HepG2 (cell line): ENCODE results near the gene HS6ST1. TPM values are rescaled to one million over a fixed set of nuclear protein-coding genes. Genes with fewer than 3 reads are reported as not detected.

Experiments used
- ATAC-seq: fragments of 200-7000 bp; cut with Tn5 transposase; 3 replicates; pipeline ENCODE4 v1.9.1; 2020; ENCODE audit warnings: mild to moderate bottlenecking, moderate library complexity
- BruUV-seq: library from RNA; stranded (reverse); fragments of 400-500 nt; replicated peaks from 2 replicates; lab custom pipeline; 2021; lab: Mats Ljungman, UMichigan
- CTCF ChIA-PET: fragments of 300-600 bp; formaldehyde crosslinking; extraction: SDS; loops from one replicate; lab custom pipeline; 2021; ENCODE audit warnings: low total read pairs, inconsistent platforms, low intra/inter-chr PET ratio; lab: Yijun Ruan, JAX
- POLR2A ChIA-PET: fragments of 350-600 bp; sonication (Branson Sonifier 250); formaldehyde crosslinking; loops from one replicate; lab custom pipeline; 2020; ENCODE audit warnings: antibody characterized with exemption, inconsistent platforms; lab: Yijun Ruan, JAX
- DNase-seq: peaks from one replicate; pipeline ENCODE4 v3.0.0-alpha.2; 2015; ENCODE audit warnings: low spot score
- FAIRE-seq: peaks from 3 replicates; lab custom pipeline; 2011; peaks lifted over from hg19 to GRCh38; lab: Jason Lieb, UNC
- H2AFZ ChIP-seq: one replicate; pipeline ENCODE4 v1.6.1; 2011; ENCODE audit warnings: low read length, inconsistent platforms
- H3K27ac ChIP-seq: fragments of 300-600 bp; 3 replicates; pipeline ENCODE4 v1.8.0; 2011; ENCODE audit warnings: mixed run types, mild to moderate bottlenecking, mixed read lengths, low read length, inconsistent platforms; ENCODE audit not compliant: insufficient read depth; ENCODE audit errors: extremely low read length
- H3K27me3 ChIP-seq, 2 experiments: fragments of 200-600 bp in 1 of 2; 2 replicates in 1 of 2; 3 replicates in 1 of 2; pipeline versions ENCODE4 v1.6.0 to v1.8.0; 2011; ENCODE audit warnings: low read length in 2 of 2, mild to moderate bottlenecking in 2 of 2, moderate library complexity in 2 of 2, inconsistent platforms in 1 of 2; ENCODE audit not compliant: insufficient read depth in 2 of 2, control insufficient read depth in 1 of 2
- H3K36me3 ChIP-seq, 2 experiments: fragments of 200-600 bp in 1 of 2; replicated peaks in 1 of 2; 2 replicates in 1 of 2; 3 replicates in 1 of 2; pipeline versions ENCODE4 v1.5.1 to v1.8.0; 2011; ENCODE audit warnings: low read length in 2 of 2, inconsistent platforms in 1 of 2; ENCODE audit not compliant: insufficient read depth in 2 of 2, control insufficient read depth in 1 of 2
- H3K4me1 ChIP-seq: 2 replicates; pipeline ENCODE4 v1.5.1; 2012; ENCODE audit warnings: low read length, inconsistent platforms; ENCODE audit not compliant: insufficient read depth
- H3K4me2 ChIP-seq: 2 replicates; pipeline ENCODE4 v1.6.0; 2011; ENCODE audit warnings: low read depth, low read length, inconsistent platforms
- H3K4me3 ChIP-seq, 3 experiments: fragments of 200-600 bp in 1 of 3; sonication (generic), shearing (Covaris generic) in 1 of 3; replicated peaks in 1 of 3; 2 replicates each; pipeline ENCODE4 v1.5.1; 2011 to 2016; ENCODE audit warnings: low read length in 3 of 3, inconsistent platforms in 2 of 3, low read depth in 2 of 3, mild to moderate bottlenecking in 2 of 3, control low read depth in 1 of 3, mixed read lengths in 1 of 3; ENCODE audit not compliant: insufficient read depth in 1 of 3
- H3K79me2 ChIP-seq: one replicate; pipeline ENCODE4 v1.6.1; 2011; ENCODE audit warnings: low read length, inconsistent platforms; ENCODE audit not compliant: insufficient read depth
- H3K9ac ChIP-seq: 2 replicates; pipeline ENCODE4 v1.6.0; 2011; ENCODE audit warnings: mild to moderate bottlenecking, low read depth, low read length, inconsistent platforms; ENCODE audit not compliant: insufficient read depth
- H3K9me3 ChIP-seq: 2 replicates; pipeline ENCODE4 v1.5.1; 2012; ENCODE audit warnings: mild to moderate bottlenecking, low read length
- H4K20me1 ChIP-seq: 2 replicates; pipeline ENCODE4 v1.6.0; 2011; ENCODE audit warnings: inconsistent platforms, mild to moderate bottlenecking, low read length, moderate library complexity; ENCODE audit not compliant: insufficient read depth
- DR1 ChIP-seq: sonication (generic); formaldehyde crosslinking; IDR thresholded peaks from 2 replicates; pipeline ENCODE4 v1.8.0; 2021; ENCODE audit warnings: mild to moderate bottlenecking, missing genetic modification reagents, inconsistent platforms
- MIER3 ChIP-seq: IDR thresholded peaks from 2 replicates; pipeline ENCODE4 v1.6.1; 2016; ENCODE audit warnings: missing compliant biosample characterization, borderline replicate concordance
- SPEN ChIP-seq: sonication (generic); formaldehyde crosslinking; IDR thresholded peaks from 2 replicates; pipeline ENCODE4 v1.5.1; 2020; ENCODE audit warnings: low read depth, mild to moderate bottlenecking, missing genetic modification reagents
- ZBTB20 ChIP-seq: sonication (generic); formaldehyde crosslinking; IDR thresholded peaks from 2 replicates; pipeline ENCODE4 v1.8.1; 2023; ENCODE audit warnings: missing genetic modification reagents, low read depth, mild to moderate bottlenecking, borderline replicate concordance
- ZFP82 ChIP-seq: sonication (generic); formaldehyde crosslinking; IDR thresholded peaks from 2 replicates; pipeline ENCODE4 v1.5.1; 2020; ENCODE audit warnings: mild to moderate bottlenecking, missing genetic modification reagents, borderline replicate concordance
- ZFP90 ChIP-seq: sonication (generic); formaldehyde crosslinking; IDR thresholded peaks from 2 replicates; pipeline ENCODE4 v1.8.0; 2022; ENCODE audit warnings: missing genetic modification reagents, mild to moderate bottlenecking, inconsistent platforms, borderline replicate concordance
- ZNF180 ChIP-seq: sonication (generic); formaldehyde crosslinking; IDR thresholded peaks from 2 replicates; pipeline ENCODE4 v1.4.0; 2020; ENCODE audit warnings: low read depth, missing genetic modification reagents, borderline replicate concordance
- ZNF34 ChIP-seq: sonication (generic); formaldehyde crosslinking; IDR thresholded peaks from 2 replicates; pipeline ENCODE4 v1.4.0; 2020; ENCODE audit warnings: mild to moderate bottlenecking, missing genetic modification reagents, borderline replicate concordance
- ZNF543 ChIP-seq: sonication (generic); formaldehyde crosslinking; IDR thresholded peaks from 2 replicates; pipeline ENCODE4 v1.4.0; 2020; ENCODE audit warnings: mild to moderate bottlenecking, missing genetic modification reagents
- ZNF615 ChIP-seq: sonication (generic); formaldehyde crosslinking; IDR thresholded peaks from 2 replicates; pipeline ENCODE4 v1.5.0; 2020; ENCODE audit warnings: mild to moderate bottlenecking, missing genetic modification reagents, borderline replicate concordance
- ZNF768 ChIP-seq: sonication (generic); formaldehyde crosslinking; IDR thresholded peaks from 2 replicates; pipeline ENCODE4 v1.4.0; 2020; ENCODE audit warnings: missing genetic modification reagents
- ZNF777 ChIP-seq: sonication (generic); formaldehyde crosslinking; IDR thresholded peaks from 2 replicates; pipeline ENCODE4 v1.4.0; 2020; ENCODE audit warnings: missing genetic modification reagents
- WGBS: methylation state at CpG from one replicate; pipeline ENCODE4 v1.1.6; 2017; ENCODE audit warnings: low lambda C conversion rate; 5-methylcytosine and 5-hydroxymethylcytosine counted together
- in situ Hi-C: cut with HindIII; loops from 2 replicates; pipeline ENCODE4 v1.10.0; 2017; ENCODE audit warnings: low pct_unique_long_range_greater_than_20kb; ENCODE audit not compliant: extremely low pct_ligation_motif_present
- intact Hi-C: fragments of 100-400 bp; cut with micrococcal nuclease; formaldehyde crosslinking; loops from one replicate; pipeline ENCODE4 v1.10.0; 2022; ENCODE audit not compliant: unreplicated experiment
- polyA plus RNA-seq, 8 experiments: library from polyadenylated mRNA; depleted of rRNA in 3 of 8; stranded (reverse) in 7 of 8; unstranded in 1 of 8; fragments of >200 nt; fragmentation: Illumina TruSeq in 4 of 8; extraction: Trizol in 4 of 8; gene quantifications; 2 replicates each; pipeline versions ENCODE4 v1.2.1 to v1.2.3, GENCODE V29; 2011 to 2016; ENCODE audit warnings: low read depth in 4 of 8, missing spikeins in 1 of 8, mixed read lengths in 1 of 8; ENCODE audit not compliant: insufficient read depth in 1 of 8
- total RNA-seq, 5 experiments: library from RNA; depleted of rRNA; stranded (reverse); fragments of >200 nt; fragmentation: Illumina TruSeq; extraction: Trizol; gene quantifications; 2 replicates each; pipeline ENCODE4 v1.2.3, GENCODE V29; 2016; ENCODE audit warnings: low read depth in 1 of 5
- TF ChIP-seq, protein P1 (sequence below): sonication (generic); formaldehyde crosslinking; IDR thresholded peaks from 2 replicates; pipeline ENCODE4 v1.4.0; 2020; ENCODE audit warnings: missing genetic modification reagents, borderline replicate concordance
- TF ChIP-seq, protein P2 (sequence below): sonication (generic); formaldehyde crosslinking; IDR thresholded peaks from 2 replicates; pipeline ENCODE4 v1.5.0; 2020; ENCODE audit warnings: mild to moderate bottlenecking, missing genetic modification reagents
- TF ChIP-seq, protein P3 (sequence below): IDR thresholded peaks from 2 replicates; pipeline ENCODE4 v1.6.1; 2016; ENCODE audit warnings: mild to moderate bottlenecking, missing biosample characterization, missing genetic modification reagents
- TF ChIP-seq, protein P4 (sequence below): sonication (generic); IDR thresholded peaks from 2 replicates; pipeline ENCODE4 v1.6.1; 2016; ENCODE audit warnings: low read depth, borderline replicate concordance

Gene HS6ST1
- total and polyA plus RNA-seq, 2 of the 13 experiments (the other 11 are each of a cell fraction or from before 2014, with no cell fraction given) = 34.5 to 84.6 TPM

DNA sequence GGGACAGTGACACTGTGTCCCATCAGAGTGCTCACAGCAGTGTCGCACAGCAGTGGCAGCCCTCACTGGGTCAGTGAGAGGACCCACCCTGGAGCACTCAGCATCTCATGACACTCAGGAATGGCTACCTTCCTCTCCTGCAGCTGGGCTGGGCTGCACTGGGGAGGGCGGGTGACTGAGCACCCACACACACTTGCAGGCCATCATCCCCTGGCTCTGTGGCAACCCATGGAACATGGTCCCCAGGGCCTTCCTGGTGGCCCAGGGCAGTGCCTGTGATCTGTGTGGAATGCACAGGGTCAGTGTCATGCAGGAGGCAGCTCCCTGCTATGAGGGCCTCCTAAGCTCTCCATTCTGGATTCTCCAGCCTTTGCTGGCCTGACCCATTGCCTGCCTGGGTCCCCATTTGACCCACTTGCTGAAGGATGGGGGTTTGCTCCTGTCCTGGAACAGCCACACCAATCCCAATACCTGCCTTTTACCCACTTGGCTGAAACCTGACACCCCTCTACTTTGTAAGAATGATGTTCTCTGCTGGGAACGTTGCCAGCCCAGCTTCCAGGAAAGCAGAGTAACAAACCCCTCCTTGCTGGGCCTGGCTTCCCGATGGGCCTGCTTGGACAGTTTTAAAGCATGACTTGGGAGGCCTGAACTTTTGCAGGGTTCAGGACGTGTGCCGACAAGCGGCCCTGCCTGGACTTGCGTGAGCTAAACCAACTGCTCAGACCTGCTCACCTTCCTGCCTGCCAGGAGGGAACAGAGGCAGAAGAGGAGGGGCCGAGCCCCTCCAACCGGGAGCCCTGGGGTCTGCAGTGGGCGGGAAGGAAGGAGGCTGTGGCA lies 13.7 kb downstream of the HS6ST1 start (continued):
- TF ChIP-seq, protein P1, sequence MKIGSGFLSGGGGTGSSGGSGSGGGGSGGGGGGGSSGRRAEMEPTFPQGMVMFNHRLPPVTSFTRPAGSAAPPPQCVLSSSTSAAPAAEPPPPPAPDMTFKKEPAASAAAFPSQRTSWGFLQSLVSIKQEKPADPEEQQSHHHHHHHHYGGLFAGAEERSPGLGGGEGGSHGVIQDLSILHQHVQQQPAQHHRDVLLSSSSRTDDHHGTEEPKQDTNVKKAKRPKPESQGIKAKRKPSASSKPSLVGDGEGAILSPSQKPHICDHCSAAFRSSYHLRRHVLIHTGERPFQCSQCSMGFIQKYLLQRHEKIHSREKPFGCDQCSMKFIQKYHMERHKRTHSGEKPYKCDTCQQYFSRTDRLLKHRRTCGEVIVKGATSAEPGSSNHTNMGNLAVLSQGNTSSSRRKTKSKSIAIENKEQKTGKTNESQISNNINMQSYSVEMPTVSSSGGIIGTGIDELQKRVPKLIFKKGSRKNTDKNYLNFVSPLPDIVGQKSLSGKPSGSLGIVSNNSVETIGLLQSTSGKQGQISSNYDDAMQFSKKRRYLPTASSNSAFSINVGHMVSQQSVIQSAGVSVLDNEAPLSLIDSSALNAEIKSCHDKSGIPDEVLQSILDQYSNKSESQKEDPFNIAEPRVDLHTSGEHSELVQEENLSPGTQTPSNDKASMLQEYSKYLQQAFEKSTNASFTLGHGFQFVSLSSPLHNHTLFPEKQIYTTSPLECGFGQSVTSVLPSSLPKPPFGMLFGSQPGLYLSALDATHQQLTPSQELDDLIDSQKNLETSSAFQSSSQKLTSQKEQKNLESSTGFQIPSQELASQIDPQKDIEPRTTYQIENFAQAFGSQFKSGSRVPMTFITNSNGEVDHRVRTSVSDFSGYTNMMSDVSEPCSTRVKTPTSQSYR (CRISPR knock-in tag) = no peak
- no peak for TF ChIP-seq ZNF180
- TF ChIP-seq, all 625 proteins: peak for 84

DNA sequence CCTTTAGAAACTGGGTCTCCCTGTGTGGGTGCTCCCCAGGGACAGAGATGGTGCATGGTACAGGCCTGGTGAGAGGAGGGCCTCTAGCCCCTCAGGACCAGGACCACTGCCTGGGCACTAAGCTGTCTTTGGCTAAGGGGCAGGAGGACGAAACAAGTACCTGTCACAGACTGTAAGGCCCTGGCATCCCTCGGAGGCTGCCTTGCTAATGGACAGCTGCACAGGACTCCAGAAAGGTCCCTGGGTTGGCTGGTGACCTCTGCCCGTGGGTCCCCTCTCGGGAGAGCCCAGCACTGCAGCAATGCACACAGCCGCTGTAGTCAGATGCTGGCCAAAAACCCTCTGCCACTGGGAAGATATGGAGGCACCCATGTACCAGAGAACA lies 14.3 kb downstream of the HS6ST1 start:
- DNase-seq (no peak), ATAC-seq (no peak), FAIRE-seq (no peak)
- H3K36me3 ChIP-seq = peaks cover 51 to 84% of the 10 kb centered on the region in 2 experiments
- no TSS peak for BruUV-seq
- CTCF ChIA-PET = no interaction called here
- intact Hi-C loops = no loop called here
- no peak overlapping the region for H3K27ac ChIP-seq
- H3K9ac ChIP-seq = no peak overlapping the region
- no peaks in the 10 kb centered on the region for H3K9me3 ChIP-seq
- 81% methylated on average over 5 of the region's 5 CpGs for WGBS
- no peaks in the 10 kb centered on the region for H3K27me3 ChIP-seq
- in situ Hi-C loops = no loop called here
- POLR2A ChIA-PET = no interaction called here
- no peak overlapping the region for H3K4me2 ChIP-seq
- peaks cover 96% of the 10 kb centered on the region for H4K20me1 ChIP-seq
- peaks cover 100% of the 10 kb centered on the region for H3K79me2 ChIP-seq
- H3K4me3 ChIP-seq = no peak overlapping the region
- no peak overlapping the region for H2AFZ ChIP-seq
- peaks cover 64% of the 10 kb centered on the region for H3K4me1 ChIP-seq
- peak; percentile 19; the same call in 1 of the 2 replicates for TF ChIP-seq ZNF768
- no peak for TF ChIP-seq MIER3 (CRISPR knock-in tag)
- no peak for TF ChIP-seq ZFP90 (CRISPR knock-in tag)
- TF ChIP-seq SPEN (CRISPR knock-in tag) = no peak
- no peak for TF ChIP-seq ZNF34 (CRISPR knock-in tag)
- 0 out of 2 replicates have a peak, but pooled peaks have one; percentile 28 for TF ChIP-seq DR1 (CRISPR knock-in tag)
- TF ChIP-seq, protein P2, sequence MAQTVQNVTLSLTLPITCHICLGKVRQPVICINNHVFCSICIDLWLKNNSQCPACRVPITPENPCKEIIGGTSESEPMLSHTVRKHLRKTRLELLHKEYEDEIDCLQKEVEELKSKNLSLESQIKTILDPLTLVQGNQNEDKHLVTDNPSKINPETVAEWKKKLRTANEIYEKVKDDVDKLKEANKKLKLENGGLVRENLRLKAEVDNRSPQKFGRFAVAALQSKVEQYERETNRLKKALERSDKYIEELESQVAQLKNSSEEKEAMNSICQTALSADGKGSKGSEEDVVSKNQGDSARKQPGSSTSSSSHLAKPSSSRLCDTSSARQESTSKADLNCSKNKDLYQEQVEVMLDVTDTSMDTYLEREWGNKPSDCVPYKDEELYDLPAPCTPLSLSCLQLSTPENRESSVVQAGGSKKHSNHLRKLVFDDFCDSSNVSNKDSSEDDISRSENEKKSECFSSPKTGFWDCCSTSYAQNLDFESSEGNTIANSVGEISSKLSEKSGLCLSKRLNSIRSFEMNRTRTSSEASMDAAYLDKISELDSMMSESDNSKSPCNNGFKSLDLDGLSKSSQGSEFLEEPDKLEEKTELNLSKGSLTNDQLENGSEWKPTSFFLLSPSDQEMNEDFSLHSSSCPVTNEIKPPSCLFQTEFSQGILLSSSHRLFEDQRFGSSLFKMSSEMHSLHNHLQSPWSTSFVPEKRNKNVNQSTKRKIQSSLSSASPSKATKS (CRISPR knock-in tag) = no peak
- no peak for TF ChIP-seq ZFP82
- TF ChIP-seq, protein P3, sequence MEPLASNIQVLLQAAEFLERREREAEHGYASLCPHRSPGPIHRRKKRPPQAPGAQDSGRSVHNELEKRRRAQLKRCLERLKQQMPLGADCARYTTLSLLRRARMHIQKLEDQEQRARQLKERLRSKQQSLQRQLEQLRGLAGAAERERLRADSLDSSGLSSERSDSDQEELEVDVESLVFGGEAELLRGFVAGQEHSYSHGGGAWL (CRISPR knock-in tag) = no peak
- TF ChIP-seq ZNF777 = no peak
- no peak for TF ChIP-seq ZBTB20
- TF ChIP-seq ZNF543 (CRISPR knock-in tag) = no peak
- TF ChIP-seq ZNF615 = no peak
- TF ChIP-seq, protein P4, sequence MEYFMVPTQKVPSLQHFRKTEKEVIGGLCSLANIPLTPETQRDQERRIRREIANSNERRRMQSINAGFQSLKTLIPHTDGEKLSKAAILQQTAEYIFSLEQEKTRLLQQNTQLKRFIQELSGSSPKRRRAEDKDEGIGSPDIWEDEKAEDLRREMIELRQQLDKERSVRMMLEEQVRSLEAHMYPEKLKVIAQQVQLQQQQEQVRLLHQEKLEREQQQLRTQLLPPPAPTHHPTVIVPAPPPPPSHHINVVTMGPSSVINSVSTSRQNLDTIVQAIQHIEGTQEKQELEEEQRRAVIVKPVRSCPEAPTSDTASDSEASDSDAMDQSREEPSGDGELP = no peak
